Stomach (tissue), 9 donors: ENCODE data around the gene MGAT4D. TPM values are rescaled to one million over a fixed set of nuclear protein-coding genes. Genes with fewer than 3 reads are reported as not detected.
"Not testable (repeated sequence)": the region's sequence is repeated elsewhere in the genome, so short reads cannot be mapped to it uniquely, and the experiment has no call there.

Experiments used
- DNase-seq, 2 donors: peaks; one replicate each; pipeline versions ENCODE4 v3.0.0 to v3.0.0-alpha.2; 2013 to 2019
- H3K27ac ChIP-seq, 5 donors: fragments of 200-600 bp in 4 of 5; sonication (generic) in 4 of 5; one replicate each; pipeline ENCODE4 v1.5.1; 2013 to 2019; ENCODE audit warnings: mild to moderate bottlenecking in 1 of 5, moderate library complexity in 1 of 5
- H3K27me3 ChIP-seq, 3 donors: fragments of 200-600 bp; sonication (generic); one replicate each; pipeline ENCODE4 v1.5.1; 2017 to 2019; ENCODE audit warnings: mixed run types in 1 of 3
- H3K36me3 ChIP-seq, 4 donors: fragments of 200-600 bp; sonication (generic); 1 replicate in 3 of 4; 2 replicates in 1 of 4; pipeline ENCODE4 v1.5.1; 2016 to 2019
- H3K4me1 ChIP-seq, 4 donors: fragments of 200-600 bp; sonication (generic); one replicate each; pipeline ENCODE4 v1.5.1; 2016 to 2019
- H3K4me3 ChIP-seq, 4 donors: fragments of 200-600 bp; sonication (generic) in 3 of 4; one replicate each; pipeline ENCODE4 v1.5.1; 2016 to 2019; ENCODE audit warnings: mild to moderate bottlenecking in 1 of 4
- H3K9me3 ChIP-seq, 4 donors: fragments of 200-600 bp; sonication (generic); one replicate each; pipeline ENCODE4 v1.5.1; 2016 to 2019
- EP300 ChIP-seq: sonication (generic); formaldehyde crosslinking; IDR thresholded peaks from one replicate; pipeline ENCODE4 v1.6.1; 2017; ENCODE audit warnings: antibody characterized with exemption
- POLR2A ChIP-seq, 4 donors: fragments of 450-650 bp; IDR thresholded peaks; one replicate each; pipeline ENCODE4 v1.6.1; 2016; ENCODE audit warnings: antibody characterized with exemption in 4 of 4, control low read depth in 2 of 4, mild to moderate bottlenecking in 1 of 4, moderate library complexity in 1 of 4
- POLR2AphosphoS5 ChIP-seq, 3 donors: sonication (generic); formaldehyde crosslinking; IDR thresholded peaks; one replicate each; pipeline ENCODE4 v1.6.1; 2016; ENCODE audit warnings: antibody characterized with exemption in 3 of 3
- WGBS, 5 donors: extraction: QIAGEN DNeasy Blood & Tissue Kit in 3 of 5; methylation state at CpG; one replicate each; pipeline versions ENCODE4 v1.1.5 to v1.1.7; 2013 to 2018; 5-methylcytosine and 5-hydroxymethylcytosine counted together
- intact Hi-C: fragments of 100-400 bp; cut with DNase I; formaldehyde crosslinking; loops from one replicate; pipeline ENCODE4 v1.15.1; 2023; ENCODE audit warnings: low total_unique reads
- polyA plus RNA-seq, 3 donors: library from polyadenylated mRNA; stranded (reverse); fragments of 200-250 nt; gene quantifications; one replicate each; pipeline ENCODE4 v1.2.3, GENCODE V29; 2013
- total RNA-seq, 5 donors: library from RNA; depleted of rRNA; stranded (reverse); fragments of >200 nt; gene quantifications; one replicate each; pipeline versions ENCODE4 v1.1.0 to v1.2.3, GENCODE V29; 2014 to 2016
- TF ChIP-seq, protein P1 (sequence below), 7 experiments: fragments of 450-650 bp in 4 of 7; fragments of 200-600 bp in 3 of 7; sonication (generic) in 3 of 7; IDR thresholded peaks; one replicate each; pipeline ENCODE4 v1.5.1; 2016 to 2019; ENCODE audit warnings: antibody characterized with exemption in 7 of 7, control low read depth in 2 of 7, mild to moderate bottlenecking in 1 of 7
- donor health status: healthy with polysubstance abuse.
- donor health status: Bipolar disorder and iron deficiency.
- donor health status: healthy.

MGAT4D gene
- total and polyA plus RNA-seq, 8 donors = not detected

- intact Hi-C loops = no loop called here
- no peak for TF ChIP-seq EP300
- Histone ChIP-seq H3K27me3 (no peaks in the 10 kb centered on the region), H3K36me3 (peaks cover 0 to 12% (median 8%) of the 10 kb centered on the region in 4 donors), H3K27ac (peak overlapping the region in 4 of 5 donors; percentile 87 to 90 (median 89)), H3K4me1 (peaks cover 0 to 28% (median 16%) of the 10 kb centered on the region in 4 donors), H3K4me3 (peak overlapping the region; percentile 77 to 98 (median 86)), H3K9me3 (no peaks in the 10 kb centered on the region)
- no peak for DNase-seq
- WGBS, 5 donors = 6 to 10% (median 7%) methylated on average over 8 of the region's 8 CpGs
Observed at GRCh38 chr4:140523370-140523856, 25.3 kb upstream of the MGAT4D start.

GRCh38 chr4:140515423-140515822 lies 17.3 kb upstream of the MGAT4D start:
- Histone ChIP-seq H3K4me3 (no peak overlapping the region), H3K4me1 (no peaks in the 10 kb centered on the region), H3K27ac (no peak overlapping the region), H3K36me3 (no peaks in the 10 kb centered on the region), H3K9me3 (no peaks in the 10 kb centered on the region), H3K27me3 (no peaks in the 10 kb centered on the region)
- 0 to 34% (median 25%) methylated on average over 1 of the region's 1 CpG for WGBS, 5 donors
- DNase-seq = no peak
- intact Hi-C loops = no loop called here
- TF ChIP-seq EP300 (no peak), POLR2AphosphoS5 (IDR thresholded peaks at IDR 0.05) (no peak), POLR2A (IDR thresholded peaks at IDR 0.05) (no peak)
- TF ChIP-seq, protein P1, sequence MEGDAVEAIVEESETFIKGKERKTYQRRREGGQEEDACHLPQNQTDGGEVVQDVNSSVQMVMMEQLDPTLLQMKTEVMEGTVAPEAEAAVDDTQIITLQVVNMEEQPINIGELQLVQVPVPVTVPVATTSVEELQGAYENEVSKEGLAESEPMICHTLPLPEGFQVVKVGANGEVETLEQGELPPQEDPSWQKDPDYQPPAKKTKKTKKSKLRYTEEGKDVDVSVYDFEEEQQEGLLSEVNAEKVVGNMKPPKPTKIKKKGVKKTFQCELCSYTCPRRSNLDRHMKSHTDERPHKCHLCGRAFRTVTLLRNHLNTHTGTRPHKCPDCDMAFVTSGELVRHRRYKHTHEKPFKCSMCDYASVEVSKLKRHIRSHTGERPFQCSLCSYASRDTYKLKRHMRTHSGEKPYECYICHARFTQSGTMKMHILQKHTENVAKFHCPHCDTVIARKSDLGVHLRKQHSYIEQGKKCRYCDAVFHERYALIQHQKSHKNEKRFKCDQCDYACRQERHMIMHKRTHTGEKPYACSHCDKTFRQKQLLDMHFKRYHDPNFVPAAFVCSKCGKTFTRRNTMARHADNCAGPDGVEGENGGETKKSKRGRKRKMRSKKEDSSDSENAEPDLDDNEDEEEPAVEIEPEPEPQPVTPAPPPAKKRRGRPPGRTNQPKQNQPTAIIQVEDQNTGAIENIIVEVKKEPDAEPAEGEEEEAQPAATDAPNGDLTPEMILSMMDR (IDR thresholded peaks at IDR 0.05) = no peak

- H3K27me3 ChIP-seq, H3K9me3 ChIP-seq: not testable (repeated sequence)
- WGBS, 5 donors = 89 to 93% (median 92%) methylated on average over 5 of the region's 5 CpGs
Observed at GRCh38 chr4:140513765-140514164, 15.7 kb upstream of the MGAT4D start.

DNA sequence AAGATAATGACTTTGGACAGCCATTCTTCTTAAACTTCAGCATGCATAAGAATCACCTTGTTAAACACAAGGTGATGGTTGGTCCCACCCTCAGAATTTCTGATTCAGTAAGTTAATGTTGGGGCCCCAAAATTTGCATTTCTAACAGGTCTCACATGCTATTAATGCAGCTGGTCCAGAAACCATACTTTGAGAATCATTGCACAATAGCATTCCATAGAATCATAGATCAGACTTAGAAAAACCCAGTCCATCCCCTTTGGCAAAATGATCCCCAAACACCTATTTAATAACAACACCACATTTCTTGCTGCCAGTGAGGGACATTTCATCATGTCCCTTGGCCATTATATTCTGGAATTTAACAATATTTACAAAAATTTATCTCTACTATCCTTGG lies 6.2 kb upstream of the MGAT4D start:
- DNase-seq = no peak
- Histone ChIP-seq H3K4me3 (no peak overlapping the region), H3K36me3 (no peaks in the 10 kb centered on the region), H3K4me1 (no peaks in the 10 kb centered on the region), H3K27ac (no peak overlapping the region), H3K9me3 (no peaks in the 10 kb centered on the region), H3K27me3 (peaks cover 4 to 38% (median 12%) of the 10 kb centered on the region in 3 donors)
- intact Hi-C loops = no loop called here
- TF ChIP-seq, protein P1 (IDR thresholded peaks at IDR 0.05) = no peak
- TF ChIP-seq POLR2AphosphoS5 (IDR thresholded peaks at IDR 0.05) (no peak), POLR2A (IDR thresholded peaks at IDR 0.05) (no peak), EP300 (no peak)

More at GRCh38 chr4:140513765-140514164, 15.7 kb upstream of the MGAT4D start:
- H3K4me1 ChIP-seq, H3K4me3 ChIP-seq, DNase-seq, H3K27ac ChIP-seq, H3K36me3 ChIP-seq, intact Hi-C loops: not testable (repeated sequence)

DNA sequence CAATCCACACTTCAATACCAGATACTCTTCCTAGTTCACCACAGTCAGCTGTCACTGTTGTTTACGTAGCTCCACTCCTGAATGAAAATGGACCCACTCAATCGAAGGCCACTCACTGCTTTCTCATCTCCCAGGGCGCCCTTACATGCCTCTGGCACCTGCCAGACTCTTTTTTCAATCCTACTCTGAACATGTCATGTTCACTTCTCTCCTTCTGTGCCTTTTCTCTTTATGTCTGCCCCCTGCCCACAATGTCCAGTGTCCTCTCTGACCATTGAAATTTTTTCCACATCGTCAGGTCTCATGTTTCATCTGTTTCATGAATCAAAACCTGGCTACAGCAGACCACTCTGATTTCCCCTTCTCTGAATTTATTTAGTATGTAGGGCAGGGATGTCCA lies 1.3 kb upstream of the MGAT4D start:
- peaks cover 0 to 66% (median 43%) of the 10 kb centered on the region in 3 donors for H3K27me3 ChIP-seq
- DNase-seq = no peak
- 80 to 91% (median 84%) methylated on average over 4 of the region's 4 CpGs for WGBS, 5 donors
- intact Hi-C loops = no loop called here
- no peaks in the 10 kb centered on the region for H3K9me3 ChIP-seq
- no peaks in the 10 kb centered on the region for H3K36me3 ChIP-seq
- no peak overlapping the region for H3K4me3 ChIP-seq
- no peak overlapping the region for H3K27ac ChIP-seq
- TF ChIP-seq POLR2A (IDR thresholded peaks at IDR 0.05) (no peak), EP300 (no peak), POLR2AphosphoS5 (IDR thresholded peaks at IDR 0.05) (no peak)
- TF ChIP-seq, protein P1 (IDR thresholded peaks at IDR 0.05) = no peak
- peaks cover 7 to 11% (median 9%) of the 10 kb centered on the region in 4 donors for H3K4me1 ChIP-seq
